MM.1S (cell line): ENCODE measurements around the gene RNF150.
"Not testable (repeated sequence)": the region's sequence is repeated elsewhere in the genome, so short reads cannot be mapped to it uniquely, and the experiment has no call there.

Experiments
- CTCF ChIP-seq: fragments of 300-600 bp; sonication (generic); IDR thresholded peaks from 2 replicates; pipeline ENCODE4 v1.5.1; 2016; ENCODE audit warnings: antibody characterized with exemption, low read length, mixed read lengths
- EZH2 ChIP-seq: fragments of 300-600 bp; sonication (generic); optimal IDR thresholded peaks from 2 replicates; pipeline ENCODE3; 2017; ENCODE audit warnings: low read depth, mild to moderate bottlenecking, antibody characterized with exemption, low read length, mixed read lengths
- EZH2phosphoT487 ChIP-seq: fragments of 300-600 bp; sonication (generic); IDR thresholded peaks from 2 replicates; pipeline ENCODE4 v1.6.1; 2018; ENCODE audit warnings: antibody characterized with exemption, low read length

DNA sequence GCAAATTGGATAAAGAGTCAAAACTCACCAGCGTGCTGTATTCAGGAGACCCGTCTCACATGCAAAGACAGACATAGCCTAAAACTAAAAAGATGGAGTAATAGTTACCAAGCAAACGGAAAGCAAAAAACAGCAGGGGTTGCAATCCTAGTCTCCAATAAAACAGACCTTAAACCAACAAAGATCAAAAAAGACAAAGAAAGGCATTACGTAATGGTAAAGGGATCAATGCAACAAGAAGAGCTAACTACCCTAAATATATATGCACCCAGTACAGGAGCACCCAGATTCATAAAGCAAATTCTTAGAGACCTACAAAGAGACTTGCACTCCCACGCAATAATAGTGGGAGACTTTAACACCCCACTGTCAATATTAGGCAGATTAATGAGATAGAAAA lies 31.7 kb upstream of the RNF150 start:
- not testable (repeated sequence) for TF ChIP-seq CTCF, EZH2phosphoT487, EZH2
